K562 (cell line): ENCODE results near the gene TTC13. TPM values are rescaled to one million over a fixed set of nuclear protein-coding genes. Genes with fewer than 3 reads are reported as not detected.

Experiments
- ATAC-seq: fragments of 200-7000 bp; cut with Tn5 transposase; 3 replicates; pipeline ENCODE4 v1.9.1; 2020; ENCODE audit warnings: moderate library complexity
- BruUV-seq: library from RNA; stranded (reverse); fragments of 400-500 nt; replicated peaks from 2 replicates; lab custom pipeline; 2021; lab: Mats Ljungman, UMichigan
- CTCF ChIA-PET: fragments of 300-600 bp; formaldehyde crosslinking; extraction: SDS; loops from one replicate; lab custom pipeline; 2021; ENCODE audit warnings: low intra/inter-chr PET ratio; lab: Yijun Ruan, JAX
- POLR2A ChIA-PET: fragments of 300-600, 350-650 bp; sonication (Branson Sonifier 250); formaldehyde crosslinking; extraction: SDS; loops from one replicate; lab custom pipeline; 2021; ENCODE audit warnings: antibody characterized with exemption, inconsistent platforms; lab: Yijun Ruan, JAX
- DNase-seq, 4 experiments: peaks; one replicate each; pipeline versions ENCODE4 v3.0.0 to v3.0.0-alpha.2; 2011 to 2018; ENCODE audit warnings: low spot score in 3 of 4, mixed read lengths in 3 of 4; ENCODE audit errors: extremely low read depth in 1 of 4
- FAIRE-seq: peaks from 2 replicates; lab custom pipeline; 2011; peaks lifted over from hg19 to GRCh38; lab: Jason Lieb, UNC
- H2AFZ ChIP-seq: 2 replicates; pipeline ENCODE4 v1.6.0; 2011; ENCODE audit warnings: low read depth, low read length, control low read depth, inconsistent platforms
- H3K27ac ChIP-seq: fragments of 200-600 bp; 3 replicates; pipeline ENCODE4 v1.8.0; 2011; ENCODE audit warnings: low read depth, mild to moderate bottlenecking, control low read depth, inconsistent platforms, low read length, moderate library complexity, mixed read lengths; ENCODE audit errors: extremely low read depth
- H3K27me3 ChIP-seq, 2 experiments: fragments of 300-600 bp in 1 of 2; 2 replicates in 1 of 2; 3 replicates in 1 of 2; pipeline versions ENCODE4 v1.6.0 to v1.8.0; 2011; ENCODE audit warnings: inconsistent platforms in 2 of 2, low read length in 2 of 2, mild to moderate bottlenecking in 1 of 2, mixed read lengths in 1 of 2, moderate library complexity in 1 of 2; ENCODE audit not compliant: control insufficient read depth in 2 of 2, insufficient read depth in 2 of 2
- H3K36me3 ChIP-seq: fragments of 300-600 bp; 3 replicates; pipeline ENCODE4 v1.8.0; 2011; ENCODE audit warnings: mild to moderate bottlenecking, low read length, inconsistent platforms; ENCODE audit not compliant: control insufficient read depth, insufficient read depth
- H3K4me1 ChIP-seq, 2 experiments: fragments of 200-600 bp in 1 of 2; replicated peaks in 1 of 2; 2 replicates in 1 of 2; 3 replicates in 1 of 2; pipeline versions ENCODE4 v1.5.1 to v1.8.0; 2011; ENCODE audit warnings: inconsistent platforms in 2 of 2, low read length in 2 of 2, mild to moderate bottlenecking in 1 of 2, mixed read lengths in 1 of 2, moderate library complexity in 1 of 2; ENCODE audit not compliant: control insufficient read depth in 2 of 2, insufficient read depth in 2 of 2
- H3K4me2 ChIP-seq: 2 replicates; pipeline ENCODE4 v1.6.1; 2011; ENCODE audit warnings: low read length, control low read depth, inconsistent platforms, mixed read lengths; ENCODE audit not compliant: insufficient read depth
- H3K4me3 ChIP-seq: fragments of 200-600 bp; sonication (generic), shearing (Covaris generic); 2 replicates; pipeline ENCODE4 v1.5.1; 2016; ENCODE audit warnings: control low read depth, inconsistent platforms
- H3K79me2 ChIP-seq: fragments of 200-600 bp; 3 replicates; pipeline ENCODE4 v1.8.0; 2011; ENCODE audit warnings: low read length, inconsistent platforms; ENCODE audit not compliant: control insufficient read depth, insufficient read depth
- H3K9ac ChIP-seq, 2 experiments: 2 replicates each; pipeline versions ENCODE4 v1.6.0 to v1.6.1; 2011; ENCODE audit warnings: low read depth in 2 of 2, low read length in 2 of 2, control low read depth in 1 of 2, inconsistent platforms in 1 of 2, mild to moderate bottlenecking in 1 of 2, mixed read lengths in 1 of 2; ENCODE audit not compliant: insufficient read depth in 1 of 2
- H3K9me1 ChIP-seq: one replicate; pipeline ENCODE4 v1.6.0; 2011; ENCODE audit warnings: inconsistent platforms, mild to moderate bottlenecking, low read length, moderate library complexity; ENCODE audit not compliant: control insufficient read depth, insufficient read depth
- H3K9me3 ChIP-seq: replicated peaks from 2 replicates; pipeline ENCODE4 v1.5.1; 2011; ENCODE audit warnings: low read depth, low read length, inconsistent platforms; ENCODE audit not compliant: control insufficient read depth, insufficient read depth
- H4K20me1 ChIP-seq: replicated peaks from 2 replicates; pipeline ENCODE4 v1.6.1; 2011; ENCODE audit warnings: low read length, inconsistent platforms, mixed read lengths; ENCODE audit not compliant: control insufficient read depth, insufficient read depth
- ATF3 ChIP-seq, 2 experiments: fragments of 450-650 bp in 1 of 2; sonication (generic) in 1 of 2; formaldehyde crosslinking in 1 of 2; IDR thresholded peaks in 1 of 2; conservative IDR thresholded peaks in 1 of 2; 2 replicates each; pipeline versions ENCODE4 v1.6.1 to v1.8.1; 2016 to 2023; ENCODE audit warnings: mild to moderate bottlenecking in 2 of 2, moderate library complexity in 2 of 2, inconsistent platforms in 1 of 2, missing genetic modification reagents in 1 of 2
- C11orf30 ChIP-seq: fragments of 450-650 bp; IDR thresholded peaks from 2 replicates; pipeline ENCODE4 v1.6.1; 2016; ENCODE audit warnings: low read depth, mild to moderate bottlenecking
- CTBP1 ChIP-seq: fragments of 450-650 bp; IDR thresholded peaks from 2 replicates; pipeline ENCODE4 v1.6.1; 2016; ENCODE audit warnings: borderline replicate concordance
- FOSL1 ChIP-seq: fragments of 200-800 bp; sonication (Bioruptor generic); conservative IDR thresholded peaks from 2 replicates; pipeline ENCODE4 v1.6.1; 2016; ENCODE audit warnings: missing genetic modification characterization, missing compliant biosample characterization
- HEY1 ChIP-seq: fragments of 250-450 bp; sonication (Bioruptor Pico); IDR thresholded peaks from 2 replicates; pipeline ENCODE4 v1.5.0; 2020; ENCODE audit warnings: mild to moderate bottlenecking, moderate library complexity, borderline replicate concordance
- HNRNPH1 ChIP-seq: fragments of 200-400 bp; formaldehyde crosslinking; optimal IDR thresholded peaks from 2 replicates; pipeline ENCODE3; 2017; ENCODE audit warnings: low read depth, mild to moderate bottlenecking, low read length, moderate library complexity
- JUND ChIP-seq, 2 experiments: IDR thresholded peaks; 2 replicates in 1 of 2; 3 replicates in 1 of 2; pipeline ENCODE4 v1.6.1; 2011; ENCODE audit warnings: borderline replicate concordance in 2 of 2, low read depth in 2 of 2, low read length in 2 of 2, improper control_type of control experiment in 1 of 2, missing biosample characterization in 1 of 2, missing genetic modification characterization in 1 of 2, missing genetic modification reagents in 1 of 2
- MAFF ChIP-seq: IDR thresholded peaks from 2 replicates; pipeline ENCODE4 v1.6.1; 2012; ENCODE audit warnings: low read length, improper control_type of control experiment
- MAFG ChIP-seq: fragments of 450-650 bp; conservative IDR thresholded peaks from 2 replicates; pipeline ENCODE4 v1.6.1; 2016; ENCODE audit warnings: missing genetic modification characterization, missing compliant biosample characterization
- MAFK ChIP-seq: IDR thresholded peaks from 2 replicates; pipeline ENCODE4 v1.6.1; 2011; ENCODE audit warnings: low read length, improper control_type of control experiment
- MEIS2 ChIP-seq: fragments of 450-650 bp; IDR thresholded peaks from 2 replicates; pipeline ENCODE4 v1.6.1; 2014; ENCODE audit warnings: mild to moderate bottlenecking; ENCODE audit not compliant: partially characterized antibody
- NFE2 ChIP-seq: IDR thresholded peaks from 2 replicates; pipeline ENCODE4 v1.6.1; 2014; ENCODE audit warnings: antibody characterized with exemption, low read depth
- PKNOX1 ChIP-seq: fragments of 450-650 bp; IDR thresholded peaks from 2 replicates; pipeline ENCODE4 v1.6.1; 2016
- RFX1 ChIP-seq: fragments of 450-650 bp; IDR thresholded peaks from 2 replicates; pipeline ENCODE4 v1.6.1; 2016; ENCODE audit warnings: mild to moderate bottlenecking, moderate library complexity
- STAG1 ChIP-seq: sonication (generic); formaldehyde crosslinking; IDR thresholded peaks from 2 replicates; pipeline ENCODE4 v1.5.0; 2020; ENCODE audit warnings: missing genetic modification reagents, borderline replicate concordance
- THRA ChIP-seq: fragments of 450-650 bp; IDR thresholded peaks from 2 replicates; pipeline ENCODE4 v1.6.1; 2017; ENCODE audit warnings: mild to moderate bottlenecking, moderate library complexity
- XRCC5 ChIP-seq: fragments of 200-400 bp; formaldehyde crosslinking; IDR thresholded peaks from 2 replicates; pipeline ENCODE4 v1.6.1; 2017; ENCODE audit warnings: low read depth, mild to moderate bottlenecking, low read length
- ZNF316 ChIP-seq: fragments of 450-650 bp; IDR thresholded peaks from 2 replicates; pipeline ENCODE4 v1.6.1; 2016
- WGBS: fragments of 100-300 bp; shearing (Covaris generic); methylation state at CpG from one replicate; pipeline ENCODE4 v1.1.6; 2016; ENCODE audit warnings: low coverage, mixed read lengths; ENCODE audit not compliant: insufficient coverage; ENCODE audit errors: missing lambda C conversion rate; 5-methylcytosine and 5-hydroxymethylcytosine counted together
- in situ Hi-C: fragments of 300-500 bp; cut with MboI; formaldehyde crosslinking; loops from 4 replicates; pipeline ENCODE4 v1.15.0; 2018; ENCODE audit warnings: inconsistent platforms, mixed read lengths
- intact Hi-C: fragments of 100-400 bp; cut with micrococcal nuclease; formaldehyde crosslinking; loops from 2 replicates; pipeline ENCODE4 v1.14.2; 2022
- polyA plus RNA-seq, 8 experiments: library from polyadenylated mRNA; depleted of rRNA in 4 of 8; stranded (reverse) in 5 of 8; unstranded in 3 of 8; fragments of >200 nt; fragmentation: Nextera tagmentation in 2 of 8; fragmentation: Illumina TruSeq in 1 of 8; extraction: Ambion mirVana in 2 of 8; extraction: Trizol in 1 of 8; gene quantifications; 2 replicates each; pipeline versions ENCODE4 v1.2.1 to v1.2.3, GENCODE V29; 2011 to 2014; ENCODE audit warnings: inconsistent platforms in 1 of 8, missing spikeins in 1 of 8
- total RNA-seq, 7 experiments: library from RNA; depleted of rRNA in 6 of 7; stranded (reverse); fragments of >200 nt in 6 of 7; fragmentation: Illumina TruSeq in 2 of 7; extraction: Trizol in 2 of 7; gene quantifications; 2 replicates each; pipeline versions ENCODE4 v1.2.1 to v1.2.3, GENCODE V29; 2011 to 2021; ENCODE audit warnings: low replicate concordance in 1 of 7

TTC13 gene
- total and polyA plus RNA-seq, 9 of the 15 experiments (the other 6 are each of a cell fraction or from before 2014, with no cell fraction given): 1.7 to 13.8 (median 9.6) TPM

GRCh38 chr1:230875370-230875769 lies 103.3 kb downstream of the TTC13 start:
- CTCF ChIA-PET: no interaction called here

More at GRCh38 chr1:230875370-230875769, 103.3 kb downstream of the TTC13 start:
- intact Hi-C loops: no loop called here
- ATAC-seq: peak; percentile 76
- in situ Hi-C loops: no loop called here
- Histone ChIP-seq H2AFZ (peak overlapping the region; percentile 18; the same call in 1 of the 2 replicates), H4K20me1 (peaks cover 11% of the 10 kb centered on the region; the same call in 1 of the 2 replicates), H3K27me3 (peaks cover 33 to 38% of the 10 kb centered on the region in 2 experiments; a peak in 4 of 5 replicates), H3K36me3 (no peaks in the 10 kb centered on the region), H3K4me3 (no peak overlapping the region), H3K9me3 (no peaks in the 10 kb centered on the region), H3K4me1 (peaks cover 0 to 11% of the 10 kb centered on the region in 2 experiments; a peak in 2 of 5 replicates), H3K9me1 (no peaks in the 10 kb centered on the region), H3K27ac (no peak overlapping the region), H3K9ac (no peak overlapping the region), H3K4me2 (peak overlapping the region; percentile 15; the same call in 1 of the 2 replicates), H3K79me2 (no peaks in the 10 kb centered on the region)
- peak; percentile 62 for TF ChIP-seq C11orf30
- no peak for TF ChIP-seq XRCC5
- no peak for TF ChIP-seq THRA
- peak; percentile 55; the same call in 1 of the 2 replicates for TF ChIP-seq PKNOX1
- TF ChIP-seq MAFF: 0 out of 2 replicates have a peak, but pooled peaks have one; percentile 14
- TF ChIP-seq MAFK: peak; percentile 54; the same call in 1 of the 2 replicates
- peak; percentile 9; the same call in 1 of the 2 replicates for TF ChIP-seq CTBP1
- TF ChIP-seq ZNF316: 0 out of 2 replicates have a peak, but pooled peaks have one; percentile 38
- peak; percentile 31; the same call in 1 of the 2 replicates for TF ChIP-seq STAG1 (CRISPR knock-in tag)
- TF ChIP-seq NFE2: peak; percentile 69
- peak; percentile 60 for TF ChIP-seq ATF3 (IDR thresholded peaks at IDR 0.05)
- TF ChIP-seq ATF3 (CRISPR knock-in tag; conservative IDR thresholded peaks at IDR 0.05): no peak
- TF ChIP-seq RFX1: no peak
- peak; percentile 80 for TF ChIP-seq FOSL1
- peak; percentile 33 for TF ChIP-seq MEIS2
- no peak for TF ChIP-seq HNRNPH1
- peak; percentile 66 for TF ChIP-seq MAFG (tag)
- peak; percentile 50; the same call in 1 of the 2 replicates for TF ChIP-seq JUND (IDR thresholded peaks at IDR 0.05; ENCODE audit: borderline replicate concordance, low read depth, low read length)
- no peak for TF ChIP-seq JUND (tag; IDR thresholded peaks at IDR 0.05; ENCODE audit: borderline replicate concordance, low read depth, low read length)
- TF ChIP-seq HEY1 (CRISPR knock-in tag): no peak
- POLR2A ChIA-PET: interaction anchor here (0.6 to 1.3 kb wide), 4 partner anchors 9 to 40 kb away, joined by 3 to 5 read pairs (median 4); no protein-coding TSS in a partner anchor
- no TSS peak for BruUV-seq
- peak in 3 of 4 experiments; percentile 39 to 52 (median 48) for DNase-seq
- 2% methylated on average over 8 of the region's 8 CpGs for WGBS
- no peak for FAIRE-seq
